ENCODE data around the gene LLGL2. TPM values are rescaled to one million over a fixed set of nuclear protein-coding genes. Genes with fewer than 3 reads are reported as not detected.
"Not testable (repeated sequence)": the region's sequence is repeated elsewhere in the genome, so short reads cannot be mapped to it uniquely, and the experiment has no call there.

Gene LLGL2
- total RNA-seq, 1 experiment from 2014 or later, result 42.5 TPM

GRCh38 chr17:75593430-75593829 is 67.9 kb downstream of the LLGL2 start:
- in situ Hi-C loops (cut with HindIII; ENCODE audit: low pct_unique_long_range_greater_than_20kb, low sequenced_read_pairs); DNase-seq (ENCODE audit: low read depth): not testable (repeated sequence)

GRCh38 chr17:75594499-75595283 is 69.2 kb downstream of the LLGL2 start:
- no peak for DNase-seq (ENCODE audit: low read depth)
- in situ Hi-C loops (cut with HindIII; ENCODE audit: low pct_unique_long_range_greater_than_20kb, low sequenced_read_pairs), result no loop called here

- DNase-seq (ENCODE audit: low read depth), result no peak
These were observed 69.9 kb downstream of the LLGL2 start for GRCh38 chr17:75595284-75595919.

GRCh38 chr17:75595920-75596313 is 70.4 kb downstream of the LLGL2 start:
- in situ Hi-C loops (cut with HindIII; ENCODE audit: low pct_unique_long_range_greater_than_20kb, low sequenced_read_pairs), result no loop called here
- no peak for DNase-seq (ENCODE audit: low read depth)

More at GRCh38 chr17:75595284-75595919, 69.9 kb downstream of the LLGL2 start:
- in situ Hi-C loops (cut with HindIII; ENCODE audit: low pct_unique_long_range_greater_than_20kb, low sequenced_read_pairs), result no loop called here

GRCh38 chr17:75596320-75597087 is 71.0 kb downstream of the LLGL2 start:
- DNase-seq (ENCODE audit: low read depth), result no peak
- in situ Hi-C loops (cut with HindIII; ENCODE audit: low pct_unique_long_range_greater_than_20kb, low sequenced_read_pairs), result no loop called here

- in situ Hi-C loops (cut with HindIII; ENCODE audit: low pct_unique_long_range_greater_than_20kb, low sequenced_read_pairs), result no loop called here
- peak; percentile 58 for DNase-seq (ENCODE audit: low read depth)
These were observed 75.8 kb downstream of the LLGL2 start for GRCh38 chr17:75601057-75601987.

- in situ Hi-C loops (cut with HindIII; ENCODE audit: low pct_unique_long_range_greater_than_20kb, low sequenced_read_pairs), result no loop called here
- no peak for DNase-seq (ENCODE audit: low read depth)
These were observed 77.1 kb downstream of the LLGL2 start for GRCh38 chr17:75602644-75603043.

GRCh38 chr17:75603123-75603522 is 77.6 kb downstream of the LLGL2 start:
- in situ Hi-C loops (cut with HindIII; ENCODE audit: low pct_unique_long_range_greater_than_20kb, low sequenced_read_pairs), result no loop called here
- no peak for DNase-seq (ENCODE audit: low read depth)

- no peak for DNase-seq (ENCODE audit: low read depth)
These were observed 78.7 kb downstream of the LLGL2 start for GRCh38 chr17:75604034-75604695.

GRCh38 chr17:75605790-75606189 is 80.3 kb downstream of the LLGL2 start:
- in situ Hi-C loops (cut with HindIII; ENCODE audit: low pct_unique_long_range_greater_than_20kb, low sequenced_read_pairs), result no loop called here
- DNase-seq (ENCODE audit: low read depth), result no peak

More at GRCh38 chr17:75604034-75604695, 78.7 kb downstream of the LLGL2 start:
- in situ Hi-C loops (cut with HindIII; ENCODE audit: low pct_unique_long_range_greater_than_20kb, low sequenced_read_pairs), result no loop called here

- DNase-seq (ENCODE audit: low read depth), result no peak
- in situ Hi-C loops (cut with HindIII; ENCODE audit: low pct_unique_long_range_greater_than_20kb, low sequenced_read_pairs), result no loop called here
These were observed 81.6 kb downstream of the LLGL2 start for GRCh38 chr17:75607086-75607485.

GRCh38 chr17:75610103-75610984 is 84.8 kb downstream of the LLGL2 start:
- DNase-seq (ENCODE audit: low read depth), result peak; percentile 37
- in situ Hi-C loops (cut with HindIII; ENCODE audit: low pct_unique_long_range_greater_than_20kb, low sequenced_read_pairs), result no loop called here

GRCh38 chr17:75611851-75612429 is 86.4 kb downstream of the LLGL2 start:
- DNase-seq (ENCODE audit: low read depth), result no peak
- in situ Hi-C loops (cut with HindIII; ENCODE audit: low pct_unique_long_range_greater_than_20kb, low sequenced_read_pairs), result no loop called here

- in situ Hi-C loops (cut with HindIII; ENCODE audit: low pct_unique_long_range_greater_than_20kb, low sequenced_read_pairs), result no loop called here
- DNase-seq (ENCODE audit: low read depth), result no peak
These were observed 87.6 kb downstream of the LLGL2 start for GRCh38 chr17:75612906-75613626.

GRCh38 chr17:75614006-75614405 is 88.5 kb downstream of the LLGL2 start:
- no peak for DNase-seq (ENCODE audit: low read depth)
- in situ Hi-C loops (cut with HindIII; ENCODE audit: low pct_unique_long_range_greater_than_20kb, low sequenced_read_pairs), result no loop called here

Measured in Caki2 (cell line).